H1 (cell line): ENCODE data around the gene SNRPB. TPM values are rescaled to one million over a fixed set of nuclear protein-coding genes. Genes with fewer than 3 reads are reported as not detected.

Source experiments
- CTCF ChIA-PET: fragments of 300-600 bp; sonication (Branson Sonifier 250); formaldehyde crosslinking; loops from one replicate; lab custom pipeline; 2021; ENCODE audit not compliant: partially characterized antibody; lab: Charles Lee
- POLR2A ChIA-PET: fragments of 300-600 bp; sonication (Branson Sonifier 250); formaldehyde crosslinking; loops from one replicate; lab custom pipeline; 2021; ENCODE audit warnings: inconsistent platforms; ENCODE audit not compliant: partially characterized antibody; lab: Charles Lee
- DNase-seq, 2 experiments: peaks; one replicate each; pipeline versions ENCODE4 v3.0.0 to v3.0.0-alpha.2; 2010 to 2022; ENCODE audit warnings: low spot score in 2 of 2, low read depth in 1 of 2, mixed read lengths in 1 of 2
- FAIRE-seq: peaks from 2 replicates; lab custom pipeline; 2011; peaks lifted over from hg19 to GRCh38; lab: Jason Lieb, UNC
- H2AFZ ChIP-seq: 2 replicates; pipeline ENCODE4 v1.8.1; 2012; ENCODE audit warnings: low read length, inconsistent platforms
- H2AK5ac ChIP-seq: 2 replicates; pipeline ENCODE4 v1.6.1; 2013; ENCODE audit warnings: low read depth, low read length
- H2BK120ac ChIP-seq: replicated peaks from 2 replicates; pipeline ENCODE3; 2013; ENCODE audit warnings: low read depth, low read length, inconsistent platforms
- H2BK12ac ChIP-seq: 2 replicates; pipeline ENCODE4 v1.6.1; 2013; ENCODE audit warnings: low read depth, low read length
- H2BK15ac ChIP-seq: 2 replicates; pipeline ENCODE4 v1.6.1; 2013; ENCODE audit warnings: low read length
- H2BK20ac ChIP-seq: 2 replicates; pipeline ENCODE4 v1.6.1; 2013; ENCODE audit warnings: low read length
- H2BK5ac ChIP-seq: 2 replicates; pipeline ENCODE4 v1.6.1; 2013; ENCODE audit warnings: low read depth, low read length
- H3K14ac ChIP-seq: 2 replicates; pipeline ENCODE4 v1.6.1; 2013; ENCODE audit warnings: inconsistent platforms; ENCODE audit not compliant: insufficient read length
- H3K18ac ChIP-seq: 2 replicates; pipeline ENCODE4 v1.6.1; 2013; ENCODE audit warnings: low read length; ENCODE audit errors: extremely low read depth
- H3K23ac ChIP-seq: 2 replicates; pipeline ENCODE4 v1.6.1; 2013; ENCODE audit warnings: inconsistent platforms; ENCODE audit not compliant: insufficient read length
- H3K23me2 ChIP-seq: 2 replicates; pipeline ENCODE4 v1.6.1; 2013; ENCODE audit warnings: low read depth, low read length
- H3K27ac ChIP-seq: 2 replicates; pipeline ENCODE4 v1.6.1; 2011; ENCODE audit warnings: low read depth, low read length, inconsistent platforms
- H3K27me3 ChIP-seq, 4 experiments: replicated peaks in 1 of 4; 1 replicate in 1 of 4; 2 replicates in 3 of 4; pipeline versions ENCODE4 v1.6.1 to v1.8.1; 2011 to 2013; ENCODE audit warnings: low read length in 3 of 4, mild to moderate bottlenecking in 3 of 4, inconsistent platforms in 2 of 4, mixed read lengths in 2 of 4, moderate library complexity in 1 of 4; ENCODE audit not compliant: control insufficient read depth in 3 of 4, insufficient read depth in 3 of 4; ENCODE audit errors: extremely low read depth in 1 of 4
- H3K36me3 ChIP-seq, 4 experiments: 2 replicates each; pipeline versions ENCODE4 v1.6.1 to v1.8.1; 2011 to 2013; ENCODE audit warnings: mild to moderate bottlenecking in 4 of 4, low read length in 3 of 4, moderate library complexity in 2 of 4, control low read depth in 1 of 4, inconsistent platforms in 1 of 4; ENCODE audit not compliant: insufficient read depth in 4 of 4, control insufficient read depth in 2 of 4
- H3K4ac ChIP-seq: replicated peaks from 2 replicates; pipeline ENCODE3; 2013; ENCODE audit warnings: low read length, low read depth, mixed read lengths, inconsistent platforms; ENCODE audit not compliant: insufficient read length
- H3K4me1 ChIP-seq, 4 experiments: replicated peaks in 1 of 4; 1 replicate in 1 of 4; 2 replicates in 3 of 4; pipeline versions ENCODE4 v1.6.1 to v1.8.1; 2011 to 2013; ENCODE audit warnings: low read length in 3 of 4, inconsistent platforms in 2 of 4, mixed read lengths in 1 of 4; ENCODE audit not compliant: insufficient read depth in 4 of 4, control insufficient read depth in 3 of 4
- H3K4me2 ChIP-seq, 2 experiments: 2 replicates each; pipeline versions ENCODE4 v1.6.1 to v1.8.1; 2011 to 2013; ENCODE audit warnings: low read depth in 2 of 2, low read length in 2 of 2, control low read depth in 1 of 2, inconsistent platforms in 1 of 2, mild to moderate bottlenecking in 1 of 2; ENCODE audit not compliant: insufficient read depth in 1 of 2
- H3K4me3 ChIP-seq, 4 experiments: fragments of 200-600, 300-600 bp in 1 of 4; sonication (generic), shearing (Covaris generic), sonication (Bioruptor Twin) in 1 of 4; 2 replicates each; pipeline versions ENCODE4 v1.5.1 to v1.8.1; 2011 to 2016; ENCODE audit warnings: low read length in 4 of 4, low read depth in 3 of 4, control low read depth in 2 of 4, inconsistent platforms in 2 of 4, mild to moderate bottlenecking in 2 of 4, mixed read lengths in 1 of 4, moderate library complexity in 1 of 4; ENCODE audit not compliant: insufficient read depth in 2 of 4; ENCODE audit errors: extremely low read depth in 1 of 4
- H3K56ac ChIP-seq: replicated peaks from 2 replicates; pipeline ENCODE3; 2013; ENCODE audit warnings: low read depth, mild to moderate bottlenecking, mixed read lengths, low read length, inconsistent platforms; ENCODE audit not compliant: insufficient read length
- H3K79me1 ChIP-seq: 2 replicates; pipeline ENCODE4 v1.6.1; 2013; ENCODE audit warnings: low read depth, low read length, control low read depth
- H3K79me2 ChIP-seq, 2 experiments: 2 replicates each; pipeline versions ENCODE4 v1.6.1 to v1.8.1; 2012 to 2013; ENCODE audit warnings: low read length in 2 of 2, mild to moderate bottlenecking in 2 of 2, inconsistent platforms in 1 of 2; ENCODE audit not compliant: insufficient read depth in 2 of 2, control insufficient read depth in 1 of 2
- H3K9ac ChIP-seq, 4 experiments: replicated peaks in 1 of 4; 1 replicate in 1 of 4; 2 replicates in 3 of 4; pipeline versions ENCODE4 v1.6.1 to v1.8.1; 2011 to 2013; ENCODE audit warnings: low read depth in 3 of 4, low read length in 3 of 4, control low read depth in 2 of 4, mild to moderate bottlenecking in 2 of 4, moderate library complexity in 2 of 4, inconsistent platforms in 1 of 4; ENCODE audit errors: extremely low read depth in 1 of 4
- H3K9me3 ChIP-seq, 2 experiments: 2 replicates each; pipeline versions ENCODE4 v1.6.1 to v1.8.1; 2012 to 2013; ENCODE audit warnings: mild to moderate bottlenecking in 2 of 2, moderate library complexity in 2 of 2, control low read depth in 1 of 2, inconsistent platforms in 1 of 2, low read depth in 1 of 2, low read length in 1 of 2, mixed read lengths in 1 of 2; ENCODE audit not compliant: insufficient read depth in 2 of 2
- H4K20me1 ChIP-seq, 2 experiments: replicated peaks in 1 of 2; 2 replicates each; pipeline versions ENCODE3 to v1.8.1; 2011 to 2013; ENCODE audit warnings: inconsistent platforms in 2 of 2, low read length in 2 of 2, mild to moderate bottlenecking in 1 of 2; ENCODE audit not compliant: insufficient read depth in 2 of 2, control insufficient read depth in 1 of 2
- H4K5ac ChIP-seq: 2 replicates; pipeline ENCODE4 v1.6.1; 2013; ENCODE audit warnings: low read length, low read depth, mixed read lengths, inconsistent platforms; ENCODE audit not compliant: insufficient read length
- H4K8ac ChIP-seq: 2 replicates; pipeline ENCODE4 v1.8.0; 2013; ENCODE audit warnings: mild to moderate bottlenecking, moderate library complexity, low read length, inconsistent platforms; ENCODE audit not compliant: insufficient read depth; ENCODE audit errors: extremely low read depth
- H4K91ac ChIP-seq: replicated peaks from 2 replicates; pipeline ENCODE3; 2013; ENCODE audit warnings: low read length, mixed read lengths, inconsistent platforms; ENCODE audit not compliant: insufficient read length
- CBX8 ChIP-seq: fragments of 300-800, 300-1000 bp; sonication (generic); IDR thresholded peaks from 2 replicates; pipeline ENCODE4 v1.7.1; 2016; ENCODE audit warnings: low read depth, low read length, borderline replicate concordance
- CTBP2 ChIP-seq: IDR thresholded peaks from 2 replicates; pipeline ENCODE4 v1.7.0; 2011; ENCODE audit warnings: borderline replicate concordance, mild to moderate bottlenecking, moderate library complexity, mixed read lengths, low read length; ENCODE audit not compliant: insufficient read depth, insufficient read length
- GABPA ChIP-seq: IDR thresholded peaks from 2 replicates; pipeline ENCODE4 v1.6.1; 2011; ENCODE audit warnings: mild to moderate bottlenecking, low read length, moderate library complexity, borderline replicate concordance; ENCODE audit not compliant: insufficient read depth
- HDAC2 ChIP-seq, 2 experiments: fragments of 300-600 bp in 1 of 2; sonication (generic) in 1 of 2; IDR thresholded peaks; 2 replicates each; pipeline ENCODE4 v1.6.1; 2011 to 2012; ENCODE audit warnings: low read depth in 2 of 2, low read length in 2 of 2, mild to moderate bottlenecking in 2 of 2, moderate library complexity in 2 of 2, borderline replicate concordance in 1 of 2, inconsistent platforms in 1 of 2
- JUN ChIP-seq: IDR thresholded peaks from 2 replicates; pipeline ENCODE4 v1.6.1; 2011; ENCODE audit warnings: low read depth, mild to moderate bottlenecking, improper control_type of control experiment, low read length
- MAFK ChIP-seq: IDR thresholded peaks from 2 replicates; pipeline ENCODE4 v1.6.1; 2012; ENCODE audit warnings: low read depth, mild to moderate bottlenecking, improper control_type of control experiment, low read length
- POLR2AphosphoS5 ChIP-seq: IDR thresholded peaks from 2 replicates; pipeline ENCODE4 v1.6.1; 2011; ENCODE audit warnings: low read depth, low read length
- POU5F1 ChIP-seq: IDR thresholded peaks from 2 replicates; pipeline ENCODE4 v1.6.1; 2011; ENCODE audit warnings: low read depth, mild to moderate bottlenecking, low read length, moderate library complexity
- RBBP5 ChIP-seq: IDR thresholded peaks from 2 replicates; pipeline ENCODE4 v1.7.1; 2012; ENCODE audit warnings: low read depth, mild to moderate bottlenecking, inconsistent platforms, low read length, moderate library complexity, borderline replicate concordance
- RXRA ChIP-seq: IDR thresholded peaks from 2 replicates; pipeline ENCODE4 v1.6.1; 2011; ENCODE audit warnings: low read depth, mild to moderate bottlenecking, low read length, moderate library complexity; ENCODE audit not compliant: insufficient read depth
- SP2 ChIP-seq: IDR thresholded peaks from 2 replicates; pipeline ENCODE4 v1.6.1; 2012; ENCODE audit warnings: mild to moderate bottlenecking, low read length, inconsistent platforms
- TAF1 ChIP-seq: IDR thresholded peaks from 2 replicates; pipeline ENCODE4 v1.6.1; 2011; ENCODE audit warnings: mild to moderate bottlenecking, low read depth, low read length
- USF2 ChIP-seq: IDR thresholded peaks from 2 replicates; pipeline ENCODE4 v1.6.1; 2011; ENCODE audit warnings: low read length, improper control_type of control experiment
- WGBS, 2 experiments: shearing (Covaris generic) in 1 of 2; methylation state at CpG; one replicate each; pipeline versions ENCODE4 v1.1.6 to v1.1.7; 2013 to 2015; ENCODE audit warnings: low lambda C conversion rate in 2 of 2, mixed read lengths in 2 of 2, inconsistent platforms in 1 of 2, low coverage in 1 of 2, missing lambda C conversion rate in 1 of 2; ENCODE audit not compliant: insufficient replicate concordance in 2 of 2, insufficient coverage in 1 of 2, insufficient read length in 1 of 2; ENCODE audit errors: extremely low coverage in 1 of 2, missing lambda C conversion rate in 1 of 2; 5-methylcytosine and 5-hydroxymethylcytosine counted together
- polyA plus RNA-seq, 7 experiments: library from polyadenylated mRNA; depleted of rRNA in 3 of 7; stranded (reverse) in 5 of 7; unstranded in 2 of 7; fragments of >200 nt in 5 of 7; fragments of 200-250 nt in 2 of 7; gene quantifications; 1 replicate in 5 of 7; 2 replicates in 1 of 7; 4 replicates in 1 of 7; pipeline versions ENCODE4 v1.2.1 to v1.2.3, GENCODE V29; 2011 to 2013; ENCODE audit warnings: missing spikeins in 2 of 7, mixed read lengths in 2 of 7
- total RNA-seq: library from RNA; stranded (reverse); fragmentation: NEBNext Ultra II Directional; extraction: Animal tissue kit (Norgen Biotek cat#: 25700); gene quantifications from 2 replicates; pipeline ENCODE4 v1.2.1, GENCODE V29; 2021

Gene SNRPB
- total and polyA plus RNA-seq, 2 of the 8 experiments (the other 6 are each of a cell fraction or from before 2014, with no cell fraction given): 507 to 589 TPM

GRCh38 chr20:2516399-2516798 lies 45.8 kb upstream of the SNRPB start:
- Histone ChIP-seq H4K8ac (no peak overlapping the region), H2BK120ac (no peak overlapping the region), H2AK5ac (peak overlapping the region; percentile 41; the same call in 1 of the 2 replicates), H3K18ac (no peak overlapping the region), H3K4me3 (no peak overlapping the region), H4K91ac (no peak overlapping the region), H3K27ac (no peak overlapping the region), H3K36me3 (no peaks in the 10 kb centered on the region), H2AFZ (no peak overlapping the region), H2BK12ac (no peak overlapping the region), H3K79me1 (no peaks in the 10 kb centered on the region), H3K9ac (no peak overlapping the region), H3K4me2 (no peak overlapping the region), H2BK20ac (no peak overlapping the region), H4K20me1 (no peaks in the 10 kb centered on the region), H3K9me3 (no peaks in the 10 kb centered on the region), H3K14ac (no peak overlapping the region), H3K4me1 (no peaks in the 10 kb centered on the region), H3K27me3 (peaks cover 21 to 74% (median 52%) of the 10 kb centered on the region in 4 experiments), H2BK5ac (no peak overlapping the region), H4K5ac (no peak overlapping the region), H2BK15ac (no peak overlapping the region), H3K56ac (no peak overlapping the region), H3K79me2 (no peaks in the 10 kb centered on the region), H3K23ac (no peak overlapping the region), H3K23me2 (peaks cover 6% of the 10 kb centered on the region), H3K4ac (no peak overlapping the region)
- ChIA-PET CTCF (no interaction called here), POLR2A (interaction anchor here (1.2 to 2.0 kb wide), 2 partner anchors 49 to 137 kb away, joined by 4 to 8 read pairs; no protein-coding TSS in a partner anchor)
- 45% methylated on average over 2 of the region's 2 CpGs; no CpG with 5 or more reads in 1 of the 2 experiments for WGBS, 2 experiments
- DNase-seq (no peak), FAIRE-seq (no peak)
- no peak for TF ChIP-seq USF2
- no peak for TF ChIP-seq RXRA
- TF ChIP-seq CBX8: no peak
- no peak for TF ChIP-seq SP2
- no peak for TF ChIP-seq TAF1
- TF ChIP-seq MAFK: no peak
- no peak for TF ChIP-seq GABPA
- no peak for TF ChIP-seq POU5F1
- TF ChIP-seq JUN: no peak
- no peak for TF ChIP-seq CTBP2
- TF ChIP-seq POLR2AphosphoS5: no peak
- no peak for TF ChIP-seq RBBP5
- TF ChIP-seq HDAC2 (IDR thresholded peaks at IDR 0.05; ENCODE audit: borderline replicate concordance in 1 of 2, low read depth in 2 of 2, low read length in 2 of 2): no peak
